ENCODE results near the gene SLC34A3.

Gene SLC34A3

DNA sequence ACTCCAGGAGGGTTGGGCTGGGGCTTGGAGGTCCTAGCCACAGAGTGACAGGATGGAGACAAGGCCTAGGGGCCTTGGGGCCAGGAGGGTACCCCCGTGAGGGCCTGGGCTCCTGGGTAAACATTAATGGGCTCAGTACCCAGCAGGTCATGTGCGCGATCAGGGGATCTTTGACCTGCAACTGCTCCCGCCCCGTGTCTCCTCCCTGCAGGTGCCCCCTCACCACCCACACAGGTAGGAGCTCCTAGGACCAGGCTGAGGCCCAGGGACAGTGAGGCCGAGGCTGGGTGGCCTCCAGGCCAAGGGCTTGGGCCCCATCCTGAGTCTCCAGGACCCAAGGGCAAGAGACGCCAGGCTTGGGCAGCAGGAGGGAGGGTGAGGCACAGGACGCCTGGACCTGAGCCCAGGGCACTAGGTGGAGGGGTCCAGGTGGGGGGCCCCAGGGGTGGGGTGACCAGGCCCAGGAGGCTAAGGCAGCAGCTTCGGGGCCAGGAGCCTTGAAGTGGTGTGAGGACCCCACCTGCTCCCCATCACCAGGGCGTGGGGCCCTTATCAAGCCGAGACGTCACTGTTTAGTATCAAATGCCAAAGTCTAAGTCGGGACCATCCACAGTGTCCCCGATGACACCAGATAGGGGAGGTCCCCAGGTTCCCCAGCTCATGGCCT is at the start of gene SLC34A3:
TSS of gene SLC34A3 (plus strand) at position 197 of the 667 bp plus-strand sequence. CDS start 802 bp downstream, outside the sequence.
- ATAC-seq, result no peak
- Mint-ChIP-seq H3K9me3 (no peaks in the 10 kb centered on the region), H3K27me3 (peaks cover 2% of the 10 kb centered on the region), H3K4me1 (peaks cover 7% of the 10 kb centered on the region), H3K36me3 (ENCODE audit: low read depth) (no peaks in the 10 kb centered on the region), H3K27ac (no peak within 1 kb of the TSS), H3K4me3 (no peak within 1 kb of the TSS)
- DNase-seq, result no peak

DNA sequence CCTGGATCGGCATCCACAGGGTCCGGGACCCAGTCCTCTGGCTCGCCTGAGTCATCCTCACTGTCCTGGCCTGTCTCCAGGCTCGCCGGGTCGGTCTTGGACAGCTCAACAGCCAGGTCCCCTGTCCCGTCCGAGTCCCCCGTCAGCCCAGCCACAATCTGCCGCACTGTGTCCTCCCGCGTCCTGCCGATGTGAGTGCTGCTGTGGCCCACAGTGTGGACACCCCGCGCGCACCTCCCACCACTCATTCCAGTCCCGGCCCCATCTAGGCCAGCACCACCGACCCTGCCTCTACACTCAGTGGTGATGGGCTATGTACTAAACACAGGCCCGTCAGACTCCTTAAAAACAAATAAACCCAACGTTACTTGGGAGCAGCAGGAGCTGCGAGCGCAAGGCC is 49.0 kb upstream of the SLC34A3 start:
- Mint-ChIP-seq H3K36me3 (ENCODE audit: low read depth) (peaks cover 10% of the 10 kb centered on the region), H3K4me3 (no peak overlapping the region), H3K27me3 (no peaks in the 10 kb centered on the region), H3K9me3 (no peaks in the 10 kb centered on the region), H3K27ac (no peak overlapping the region), H3K4me1 (peaks cover 6% of the 10 kb centered on the region)
- ATAC-seq (no peak), DNase-seq (no peak)

GRCh38 chr9:137182836-137183235 is 47.9 kb upstream of the SLC34A3 start:
- Mint-ChIP-seq H3K36me3 (ENCODE audit: low read depth) (peaks cover 10% of the 10 kb centered on the region), H3K4me1 (peaks cover 17% of the 10 kb centered on the region), H3K4me3 (no peak overlapping the region), H3K9me3 (no peaks in the 10 kb centered on the region), H3K27ac (no peak overlapping the region), H3K27me3 (no peaks in the 10 kb centered on the region)
- DNase-seq (no peak), ATAC-seq (no peak)

GRCh38 chr9:137183980-137184595 is 46.6 kb upstream of the SLC34A3 start:
- no peak overlapping the region for H3K27ac Mint-ChIP-seq
- no peak overlapping the region for H3K4me3 Mint-ChIP-seq
- H3K4me1 Mint-ChIP-seq, result peaks cover 21% of the 10 kb centered on the region
- H3K36me3 Mint-ChIP-seq (ENCODE audit: low read depth), result peaks cover 11% of the 10 kb centered on the region
- no peak for ATAC-seq
- no peak for DNase-seq
- H3K9me3 Mint-ChIP-seq, result no peaks in the 10 kb centered on the region
- H3K27me3 Mint-ChIP-seq, result no peaks in the 10 kb centered on the region

- no peaks in the 10 kb centered on the region for H3K9me3 Mint-ChIP-seq
- no peak for ATAC-seq
- no peak for DNase-seq
- H3K36me3 Mint-ChIP-seq (ENCODE audit: low read depth), result peaks cover 9% of the 10 kb centered on the region
- H3K27me3 Mint-ChIP-seq, result no peaks in the 10 kb centered on the region
- no peak overlapping the region for H3K4me3 Mint-ChIP-seq
- no peak overlapping the region for H3K27ac Mint-ChIP-seq
- peaks cover 31% of the 10 kb centered on the region for H3K4me1 Mint-ChIP-seq
These were observed 45.6 kb upstream of the SLC34A3 start for GRCh38 chr9:137184881-137185660.

DNA sequence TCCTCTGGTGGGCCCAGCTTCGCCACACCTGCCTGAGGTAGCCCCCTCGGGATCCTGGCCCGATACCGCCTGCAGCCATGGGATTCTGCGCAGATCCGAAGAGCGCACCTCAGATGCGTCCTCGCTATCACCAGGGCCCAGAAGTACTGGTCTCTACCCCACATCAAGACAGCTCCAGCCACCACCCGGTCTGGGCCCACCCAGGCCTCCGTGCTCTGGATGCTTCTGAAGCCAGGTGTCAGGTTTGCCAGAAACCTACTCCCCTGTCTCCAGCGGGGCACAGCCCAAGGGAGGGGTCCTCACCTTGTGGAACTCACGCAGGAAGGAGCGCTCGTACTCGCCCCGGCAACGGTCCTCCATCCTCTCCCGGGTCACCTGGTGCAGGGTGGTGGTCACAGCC is 44.8 kb upstream of the SLC34A3 start:
- ATAC-seq, result no peak
- peaks cover 13% of the 10 kb centered on the region for H3K36me3 Mint-ChIP-seq (ENCODE audit: low read depth)
- H3K27me3 Mint-ChIP-seq, result no peaks in the 10 kb centered on the region
- DNase-seq, result no peak
- no peak overlapping the region for H3K4me3 Mint-ChIP-seq
- no peak overlapping the region for H3K27ac Mint-ChIP-seq
- H3K4me1 Mint-ChIP-seq, result peaks cover 37% of the 10 kb centered on the region
- no peaks in the 10 kb centered on the region for H3K9me3 Mint-ChIP-seq

- ATAC-seq (no peak), DNase-seq (no peak)
- Mint-ChIP-seq H3K27me3 (no peaks in the 10 kb centered on the region), H3K36me3 (ENCODE audit: low read depth) (peaks cover 15% of the 10 kb centered on the region), H3K9me3 (no peaks in the 10 kb centered on the region), H3K4me3 (peak overlapping the region; percentile 92), H3K27ac (no peak overlapping the region), H3K4me1 (peaks cover 38% of the 10 kb centered on the region)
These were observed 44.3 kb upstream of the SLC34A3 start for GRCh38 chr9:137186385-137186784.

- Mint-ChIP-seq H3K4me1 (peaks cover 38% of the 10 kb centered on the region), H3K27me3 (no peaks in the 10 kb centered on the region), H3K36me3 (ENCODE audit: low read depth) (peaks cover 11% of the 10 kb centered on the region), H3K9me3 (no peaks in the 10 kb centered on the region), H3K4me3 (peak overlapping the region; percentile 92), H3K27ac (peak overlapping the region; percentile 89)
- DNase-seq, result no peak
- ATAC-seq, result no peak
These were observed 43.3 kb upstream of the SLC34A3 start for GRCh38 chr9:137187386-137187785.

GRCh38 chr9:137188086-137188489 is 42.6 kb upstream of the SLC34A3 start:
- Mint-ChIP-seq H3K4me1 (peaks cover 38% of the 10 kb centered on the region), H3K4me3 (peak overlapping the region; percentile 92), H3K9me3 (no peaks in the 10 kb centered on the region), H3K36me3 (ENCODE audit: low read depth) (peaks cover 11% of the 10 kb centered on the region), H3K27ac (peak overlapping the region; percentile 89), H3K27me3 (no peaks in the 10 kb centered on the region)
- ATAC-seq (no peak), DNase-seq (no peak)

- no peaks in the 10 kb centered on the region for H3K27me3 Mint-ChIP-seq
- peak; percentile 97 for DNase-seq
- no peaks in the 10 kb centered on the region for H3K9me3 Mint-ChIP-seq
- peaks cover 38% of the 10 kb centered on the region for H3K4me1 Mint-ChIP-seq
- H3K4me3 Mint-ChIP-seq, result peak within 1 kb of the TSS; percentile 92
- peaks cover 7% of the 10 kb centered on the region for H3K36me3 Mint-ChIP-seq (ENCODE audit: low read depth)
- H3K27ac Mint-ChIP-seq, result peak within 1 kb of the TSS; percentile 91
- peak; percentile 85 for ATAC-seq
These were observed 42.0 kb upstream of the SLC34A3 start, which contains the start of the genes ANAPC2 and SSNA1 for GRCh38 chr9:137188490-137189296. Gene ANAPC2 (minus strand): TSS chr9:137188560. CDS start chr9:137188532, 28 bp downstream. Gene SSNA1 (plus strand): TSS chr9:137188676. CDS start chr9:137188727, 51 bp downstream.

DNA sequence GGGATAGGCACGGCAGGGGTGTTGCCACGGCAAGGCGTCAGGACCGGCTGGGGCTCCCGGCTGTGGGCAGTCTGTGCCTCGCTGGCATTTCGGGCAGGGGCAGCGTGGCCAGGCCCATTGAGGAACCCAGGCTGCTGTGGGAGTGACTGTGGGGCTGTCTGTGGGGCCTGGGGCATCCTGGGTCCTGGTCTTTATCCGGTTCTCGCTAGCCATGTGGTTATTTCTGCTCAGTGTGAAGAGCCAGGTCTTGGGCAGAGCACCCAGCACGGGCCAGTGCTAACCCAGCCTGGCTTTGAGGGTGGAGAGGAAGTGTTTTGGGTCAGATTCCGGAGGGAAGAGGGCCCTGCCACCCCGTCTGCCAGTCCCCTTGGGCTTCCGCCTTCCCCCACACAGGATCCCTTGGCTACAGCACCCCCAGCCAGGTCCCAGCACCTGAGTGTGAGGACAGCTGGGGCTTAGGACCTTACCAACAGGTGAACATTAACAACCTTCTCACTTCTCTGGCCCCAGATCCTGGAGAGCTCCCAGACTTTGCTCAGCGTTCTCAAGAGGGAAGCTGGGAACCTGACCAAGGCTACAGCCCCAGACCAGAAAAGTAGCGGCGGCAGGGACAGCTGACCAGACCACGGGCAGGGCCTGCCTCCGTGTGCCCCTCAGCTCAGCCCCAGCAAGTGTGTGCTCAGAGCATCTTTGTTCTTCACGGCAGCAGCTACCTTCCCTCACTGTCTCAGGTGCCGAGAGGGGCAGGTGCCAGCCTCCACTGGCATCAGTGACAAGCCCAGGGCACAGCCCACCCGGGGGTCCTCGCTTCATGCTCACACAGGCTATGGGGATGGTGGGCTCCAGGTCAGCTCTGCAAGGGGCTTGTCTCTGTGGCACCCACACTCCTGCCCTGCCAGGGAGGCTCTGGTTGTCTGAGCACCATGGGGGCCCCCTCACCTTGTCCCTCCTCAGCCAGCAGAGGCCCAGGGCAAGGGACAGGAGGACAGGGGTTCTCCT is 41.1 kb upstream of the SLC34A3 start:
- Mint-ChIP-seq H3K9me3 (no peaks in the 10 kb centered on the region), H3K27me3 (no peaks in the 10 kb centered on the region), H3K4me3 (peak overlapping the region; percentile 92), H3K27ac (peak overlapping the region; percentile 91), H3K36me3 (ENCODE audit: low read depth) (peaks cover 7% of the 10 kb centered on the region), H3K4me1 (peaks cover 38% of the 10 kb centered on the region)
- peak; percentile 2 for ATAC-seq
- DNase-seq, result no peak

- H3K4me1 Mint-ChIP-seq, result peaks cover 38% of the 10 kb centered on the region
- no peak for ATAC-seq
- no peaks in the 10 kb centered on the region for H3K27me3 Mint-ChIP-seq
- H3K36me3 Mint-ChIP-seq (ENCODE audit: low read depth), result peaks cover 7% of the 10 kb centered on the region
- H3K4me3 Mint-ChIP-seq, result peak overlapping the region; percentile 92
- no peak for DNase-seq
- no peaks in the 10 kb centered on the region for H3K9me3 Mint-ChIP-seq
- no peak overlapping the region for H3K27ac Mint-ChIP-seq
These were observed 40.3 kb upstream of the SLC34A3 start for GRCh38 chr9:137190315-137190856.

DNA sequence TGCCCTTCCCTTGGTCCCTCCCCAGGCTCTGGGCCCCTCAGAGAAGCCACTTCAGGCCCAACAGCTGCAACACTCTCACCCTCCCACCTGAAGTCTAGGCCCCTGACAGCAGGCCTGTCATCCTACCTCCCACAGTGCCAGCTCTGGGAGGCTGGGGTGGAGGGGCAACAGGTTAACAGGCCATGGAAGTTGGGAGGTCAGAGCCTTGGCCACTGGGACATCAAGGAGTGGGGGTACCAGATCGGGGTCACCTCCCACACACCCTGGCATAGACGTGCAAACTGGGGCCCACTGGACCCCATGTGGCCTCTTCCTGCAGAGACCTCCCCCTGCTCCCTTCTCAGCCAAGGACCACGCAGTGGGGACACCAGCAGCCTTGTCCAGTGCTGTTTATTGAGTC is 39.5 kb upstream of the SLC34A3 start:
- Mint-ChIP-seq H3K36me3 (ENCODE audit: low read depth) (peaks cover 7% of the 10 kb centered on the region), H3K9me3 (no peaks in the 10 kb centered on the region), H3K4me1 (peaks cover 36% of the 10 kb centered on the region), H3K27me3 (no peaks in the 10 kb centered on the region), H3K27ac (no peak overlapping the region), H3K4me3 (no peak overlapping the region)
- no peak for DNase-seq
- no peak for ATAC-seq
